GM23338 (cell line): ENCODE measurements around the gene RFX7. TPM values are rescaled to one million over a fixed set of nuclear protein-coding genes. Genes with fewer than 3 reads are reported as not detected.

Source experiments
- ATAC-seq: fragments of 200-7000 bp; cut with Tn5 transposase; 3 replicates; pipeline ENCODE4 v1.9.1; 2020
- DNase-seq: peaks from one replicate; pipeline ENCODE4 v3.0.0-alpha.2; 2015; ENCODE audit warnings: low spot score
- H2AFZ ChIP-seq: fragments of 200-600 bp; sonication (generic); 2 replicates; pipeline ENCODE4 v1.8.0; 2016; ENCODE audit warnings: antibody characterized with exemption, mild to moderate bottlenecking, moderate library complexity
- H3F3A ChIP-seq: fragments of 200-600 bp; sonication (generic); replicated peaks from 2 replicates; pipeline ENCODE4 v1.8.0; 2017; ENCODE audit warnings: antibody characterized with exemption, mixed run types, low read depth
- H3K27ac ChIP-seq: fragments of 200-600 bp; sonication (generic); 2 replicates; pipeline ENCODE4 v1.6.1; 2016; ENCODE audit warnings: low read depth
- H3K27me3 ChIP-seq: fragments of 200-600 bp; sonication (generic); 2 replicates; pipeline ENCODE4 v1.8.0; 2016; ENCODE audit warnings: mild to moderate bottlenecking, mixed run types, moderate library complexity; ENCODE audit not compliant: insufficient read depth
- H3K36me3 ChIP-seq: fragments of 200-600 bp; sonication (generic); 2 replicates; pipeline ENCODE4 v1.8.0; 2016; ENCODE audit warnings: mild to moderate bottlenecking; ENCODE audit not compliant: insufficient read depth
- H3K4me1 ChIP-seq: fragments of 200-600 bp; sonication (generic); 2 replicates; pipeline ENCODE4 v1.8.0; 2016; ENCODE audit warnings: mild to moderate bottlenecking, moderate library complexity; ENCODE audit not compliant: insufficient read depth
- H3K4me2 ChIP-seq: fragments of 200-600 bp; sonication (generic); 2 replicates; pipeline ENCODE4 v1.7.1; 2017; ENCODE audit warnings: mixed run types
- H3K4me3 ChIP-seq: fragments of 200-600 bp; sonication (generic); 2 replicates; pipeline ENCODE4 v1.6.1; 2016; ENCODE audit warnings: mixed run types
- H3K79me2 ChIP-seq: fragments of 200-600 bp; sonication (generic); replicated peaks from 2 replicates; pipeline ENCODE4 v1.8.0; 2017; ENCODE audit warnings: mild to moderate bottlenecking; ENCODE audit not compliant: insufficient read depth
- H3K9me2 ChIP-seq: fragments of 200-600 bp; sonication (generic); 2 replicates; pipeline ENCODE4 v1.8.0; 2017; ENCODE audit not compliant: insufficient read depth
- H4K20me1 ChIP-seq: fragments of 200-600 bp; sonication (generic); replicated peaks from 2 replicates; pipeline ENCODE4 v1.8.0; 2017; ENCODE audit warnings: mild to moderate bottlenecking; ENCODE audit not compliant: insufficient read depth
- H3K27ac Mint-ChIP-seq: 2 replicates; pipeline ENCODE4 v1.8.0; 2020; ENCODE audit warnings: inconsistent platforms, mild to moderate bottlenecking, moderate library complexity, mixed read lengths
- H3K27me3 Mint-ChIP-seq: 3 replicates; pipeline ENCODE4 v1.8.0; 2022; ENCODE audit warnings: low read depth, mild to moderate bottlenecking, moderate library complexity, mixed read lengths, inconsistent platforms; ENCODE audit not compliant: insufficient read depth, poor library complexity
- H3K36me3 Mint-ChIP-seq: 3 replicates; pipeline ENCODE4 v1.8.0; 2021; ENCODE audit warnings: low read depth, mild to moderate bottlenecking, inconsistent platforms, moderate library complexity, mixed read lengths
- H3K4me1 Mint-ChIP-seq: 3 replicates; pipeline ENCODE4 v1.8.0; 2020; ENCODE audit warnings: mild to moderate bottlenecking, inconsistent platforms, mixed read lengths
- H3K4me3 Mint-ChIP-seq: 3 replicates; pipeline ENCODE4 v1.8.0; 2021; ENCODE audit warnings: moderate library complexity, mild to moderate bottlenecking, inconsistent platforms, mixed read lengths
- H3K9me3 Mint-ChIP-seq: 3 replicates; pipeline ENCODE4 v1.8.0; 2020; ENCODE audit warnings: moderate library complexity, mild to moderate bottlenecking, inconsistent platforms, mixed read lengths
- CREB1 ChIP-seq: fragments of 250-450 bp; sonication (Bioruptor Pico); IDR thresholded peaks from 2 replicates; pipeline ENCODE4 v1.5.0; 2020; ENCODE audit warnings: low read depth, mild to moderate bottlenecking, moderate library complexity
- CTCF ChIP-seq, 2 experiments: fragments of 200-600 bp in 1 of 2; sonication (generic) in 1 of 2; conservative IDR thresholded peaks; 2 replicates each; pipeline versions ENCODE4 v1.5.1 to v1.6.1; 2016 to 2017; ENCODE audit warnings: antibody characterized with exemption in 2 of 2, low read depth in 2 of 2, mild to moderate bottlenecking in 2 of 2, moderate library complexity in 1 of 2
- ETS1 ChIP-seq: IDR thresholded peaks from 2 replicates; pipeline ENCODE4 v1.6.1; 2016; ENCODE audit warnings: antibody characterized with exemption
- EZH2 ChIP-seq: fragments of 200-600 bp; sonication (generic); IDR thresholded peaks from one replicate; pipeline ENCODE4 v1.8.0; 2017; ENCODE audit warnings: antibody characterized with exemption, mild to moderate bottlenecking, low read depth; ENCODE audit not compliant: unreplicated experiment
- EZH2phosphoT487 ChIP-seq: fragments of 200-600 bp; sonication (generic); IDR thresholded peaks from one replicate; pipeline ENCODE4 v1.8.1; 2018; ENCODE audit warnings: antibody characterized with exemption; ENCODE audit not compliant: unreplicated experiment
- JUNB ChIP-seq: IDR thresholded peaks from one replicate; pipeline ENCODE4 v1.6.1; 2016; ENCODE audit warnings: antibody characterized with exemption; ENCODE audit not compliant: unreplicated experiment
- NANOG ChIP-seq: IDR thresholded peaks from 2 replicates; pipeline ENCODE4 v1.6.1; 2016; ENCODE audit warnings: antibody characterized with exemption, borderline replicate concordance
- POLR2AphosphoS5 ChIP-seq: IDR thresholded peaks from 2 replicates; pipeline ENCODE4 v1.6.1; 2016; ENCODE audit warnings: antibody characterized with exemption, low read depth
- REST ChIP-seq: IDR thresholded peaks from one replicate; pipeline ENCODE4 v1.6.1; 2018; ENCODE audit warnings: antibody characterized with exemption; ENCODE audit not compliant: unreplicated experiment
- STAT1 ChIP-seq: IDR thresholded peaks from one replicate; pipeline ENCODE4 v1.6.1; 2016; ENCODE audit warnings: antibody characterized with exemption; ENCODE audit not compliant: unreplicated experiment
- ZNF114 ChIP-seq: fragments of 250-450 bp; sonication (Bioruptor Pico); IDR thresholded peaks from 2 replicates; pipeline ENCODE4 v1.5.0; 2020; ENCODE audit warnings: mild to moderate bottlenecking, moderate library complexity
- ZNF331 ChIP-seq: fragments of 250-450 bp; sonication (Bioruptor Pico); IDR thresholded peaks from 2 replicates; pipeline ENCODE4 v1.5.0; 2020; ENCODE audit warnings: low read depth, mild to moderate bottlenecking, moderate library complexity
- ZNF462 ChIP-seq: fragments of 250-450 bp; sonication (Bioruptor Pico); IDR thresholded peaks from 2 replicates; pipeline ENCODE4 v1.5.0; 2020; ENCODE audit warnings: mild to moderate bottlenecking, moderate library complexity
- polyA plus RNA-seq: library from polyadenylated mRNA; unstranded; fragments of >200 nt; fragmentation: Nextera tagmentation; extraction: Ambion mirVana; gene quantifications from 2 replicates; pipeline ENCODE4 v1.2.1, GENCODE V29; 2016
- total RNA-seq: library from RNA; depleted of rRNA; stranded (reverse); fragments of >200 nt; shearing (Covaris generic); gene quantifications from 2 replicates; pipeline ENCODE4 v1.2.3, GENCODE V29; 2014

The RFX7 gene
- total and polyA plus RNA-seq, 2 experiments from 2014 or later: 17.6 to 33.6 TPM

- Mint-ChIP-seq H3K9me3 (no peaks in the 10 kb centered on the region), H3K4me3 (no peak overlapping the region), H3K4me1 (peaks cover 14% of the 10 kb centered on the region), H3K27me3 (no peaks in the 10 kb centered on the region), H3K36me3 (no peaks in the 10 kb centered on the region), H3K27ac (no peak overlapping the region)
- no peaks in the 10 kb centered on the region for H3K36me3 ChIP-seq
- no peak for ATAC-seq
- no peaks in the 10 kb centered on the region for H3F3A ChIP-seq
- no peaks in the 10 kb centered on the region for H3K79me2 ChIP-seq
- H3K4me3 ChIP-seq: no peak overlapping the region
- no peak for DNase-seq
- H3K4me1 ChIP-seq: 0 out of 2 replicates have a peak, but pooled peaks cover 5% of the 10 kb centered on the region
- TF ChIP-seq EZH2phosphoT487: no peak
- TF ChIP-seq STAT1: no peak
- no peak for TF ChIP-seq EZH2
- TF ChIP-seq ZNF114 (CRISPR knock-in tag): no peak
- no peak for TF ChIP-seq CTCF (conservative IDR thresholded peaks at IDR 0.05; ENCODE audit: low read depth in 2 of 2)
- no peak for TF ChIP-seq POLR2AphosphoS5
- TF ChIP-seq ZNF462 (CRISPR knock-in tag): no peak
- no peak for TF ChIP-seq CREB1 (CRISPR knock-in tag)
- no peak for TF ChIP-seq ZNF331 (CRISPR knock-in tag)
- no peak for TF ChIP-seq REST
- no peak for TF ChIP-seq JUNB
- TF ChIP-seq ETS1: no peak
- no peak for TF ChIP-seq NANOG
- no peak overlapping the region for H2AFZ ChIP-seq
- H4K20me1 ChIP-seq: no peaks in the 10 kb centered on the region
- no peak overlapping the region for H3K27ac ChIP-seq
- no peaks in the 10 kb centered on the region for H3K27me3 ChIP-seq
- no peak overlapping the region for H3K4me2 ChIP-seq
- H3K9me2 ChIP-seq: peaks cover 10% of the 10 kb centered on the region; the same call in 1 of the 2 replicates
These were observed 201.6 kb downstream of the RFX7 start for GRCh38 chr15:56042031-56042430.
